Natural killer cell (primary cell): ENCODE results near the gene MAPK11. TPM values are rescaled to one million over a fixed set of nuclear protein-coding genes. Genes with fewer than 3 reads are reported as not detected.

Experiments used
- ATAC-seq, 3 donors: fragments of 150-1000 bp in 2 of 3; fragments of 200-7000 bp in 1 of 3; cut with Tn5 transposase; 1 replicate in 1 of 3; 2 replicates in 2 of 3; pipeline ENCODE4 v1.10.0; 2021; ENCODE audit warnings: mild to moderate bottlenecking in 2 of 3, moderate library complexity in 2 of 3
- DNase-seq, 2 donors: peaks; one replicate each; pipeline versions ENCODE4 v3.0.0 to v3.0.0-alpha.2; 2013 to 2021; ENCODE audit warnings: mixed read lengths in 1 of 2
- H3K27ac ChIP-seq: one replicate; pipeline ENCODE4 v1.5.1; 2013; ENCODE audit warnings: mild to moderate bottlenecking, low read length
- H3K27me3 ChIP-seq: one replicate; pipeline ENCODE4 v1.6.1; 2013; ENCODE audit warnings: low read length; ENCODE audit not compliant: control insufficient read depth, insufficient read depth
- H3K36me3 ChIP-seq: one replicate; pipeline ENCODE4 v1.6.1; 2013; ENCODE audit warnings: low read length; ENCODE audit not compliant: control insufficient read depth, insufficient read depth
- H3K4me1 ChIP-seq: one replicate; pipeline ENCODE4 v1.6.1; 2013; ENCODE audit warnings: low read length; ENCODE audit not compliant: control insufficient read depth, insufficient read depth
- H3K4me3 ChIP-seq: one replicate; pipeline ENCODE4 v1.5.1; 2013; ENCODE audit warnings: low read length
- H3K9me3 ChIP-seq: one replicate; pipeline ENCODE4 v1.6.1; 2013; ENCODE audit warnings: low read length; ENCODE audit not compliant: control insufficient read depth, insufficient read depth
- H3K27ac Mint-ChIP-seq, 2 donors: one replicate each; pipeline ENCODE4 v1.8.0; 2022; ENCODE audit warnings: mild to moderate bottlenecking in 2 of 2, mixed read lengths in 2 of 2, moderate library complexity in 1 of 2
- H3K27me3 Mint-ChIP-seq, 2 donors: one replicate each; pipeline ENCODE4 v1.8.0; 2022; ENCODE audit warnings: low read depth in 2 of 2, mixed read lengths in 2 of 2
- H3K36me3 Mint-ChIP-seq: one replicate; pipeline ENCODE4 v1.8.0; 2022; ENCODE audit warnings: mixed read lengths
- H3K4me1 Mint-ChIP-seq, 2 donors: one replicate each; pipeline ENCODE4 v1.8.0; 2022; ENCODE audit warnings: mixed read lengths in 2 of 2
- H3K4me3 Mint-ChIP-seq: one replicate; pipeline ENCODE4 v1.8.0; 2022; ENCODE audit warnings: mild to moderate bottlenecking, moderate library complexity, mixed read lengths
- H3K9me3 Mint-ChIP-seq, 2 donors: one replicate each; pipeline ENCODE4 v1.8.0; 2022; ENCODE audit warnings: mixed read lengths in 2 of 2
- WGBS: methylation state at CpG from one replicate; pipeline ENCODE4 v1.1.7; 2013; ENCODE audit warnings: missing lambda C conversion rate; ENCODE audit not compliant: insufficient coverage; 5-methylcytosine and 5-hydroxymethylcytosine counted together
- intact Hi-C: fragments of 100-400 bp; cut with micrococcal nuclease; formaldehyde crosslinking; loops from one replicate; pipeline ENCODE4 v1.14.2; 2022
- total RNA-seq, 4 donors: library from RNA; stranded (reverse); fragments of 120-200 nt in 1 of 4; gene quantifications; one replicate each; pipeline versions ENCODE4 v1.2.3 to v1.2.4, GENCODE V29; 2013 to 2022
- TF ChIP-seq, protein P1 (sequence below): fragments of 200-600 bp; IDR thresholded peaks from one replicate; pipeline ENCODE4 v1.8.0; 2022; ENCODE audit warnings: antibody characterized with exemption

Gene MAPK11
- total RNA-seq, 3 donors from 2014 or later (not counting 1 experiment from before 2014, with no cell fraction given), result 2.2 to 3.1 (median 2.2) TPM

DNA sequence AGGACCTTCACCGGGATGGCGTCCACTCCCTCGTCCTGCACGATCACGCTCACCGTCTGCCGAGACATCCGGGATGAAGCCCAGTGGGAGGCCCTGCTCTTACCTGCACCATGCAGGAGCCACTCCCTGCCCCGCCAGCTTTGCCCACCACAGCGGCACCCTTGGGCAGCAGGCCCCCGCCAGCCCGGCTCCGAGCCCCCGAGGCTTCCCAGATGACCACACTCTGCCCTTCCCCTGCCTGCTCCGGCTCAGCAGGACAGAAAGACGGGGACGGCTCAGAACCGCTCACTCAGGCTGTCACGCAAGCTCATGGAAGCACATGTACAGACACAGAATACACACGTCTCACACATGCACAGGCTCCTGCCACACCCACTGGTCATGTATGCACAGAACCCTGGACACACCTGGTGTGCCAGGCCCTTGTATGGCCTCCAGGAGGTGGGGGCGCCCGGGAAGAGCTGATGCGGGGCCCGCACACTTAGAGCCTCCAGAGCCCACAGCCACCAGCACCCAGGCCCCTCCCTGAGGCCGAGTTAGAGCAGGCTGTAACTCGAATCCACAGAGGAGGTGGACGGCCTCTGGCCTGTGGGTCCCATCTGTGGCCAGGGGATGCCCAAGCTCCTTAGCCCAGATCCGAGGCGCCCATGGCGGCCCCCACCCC lies 8.9 kb upstream of the MAPK11 start:
- 96% methylated on average over 30 of the region's 30 CpGs for WGBS
- no peak overlapping the region for H3K27ac Mint-ChIP-seq
- H3K27me3 Mint-ChIP-seq, result peaks cover under 1 to 2% of the 10 kb centered on the region in 2 donors
- Histone ChIP-seq H3K9me3 (no peaks in the 10 kb centered on the region), H3K27ac (no peak overlapping the region), H3K36me3 (no peaks in the 10 kb centered on the region), H3K4me1 (no peaks in the 10 kb centered on the region), H3K27me3 (no peaks in the 10 kb centered on the region), H3K4me3 (no peak overlapping the region)
- peaks cover 2% of the 10 kb centered on the region in 2 donors for H3K4me1 Mint-ChIP-seq
- H3K9me3 Mint-ChIP-seq, result no peaks in the 10 kb centered on the region
- DNase-seq (no peak), ATAC-seq (no peak)
- no peak overlapping the region for H3K4me3 Mint-ChIP-seq
- H3K36me3 Mint-ChIP-seq, result no peaks in the 10 kb centered on the region
- intact Hi-C loops, result loop anchor here (10.0 kb wide), 1 partner anchor 216 kb away; no protein-coding TSS in a partner anchor
- TF ChIP-seq, protein P1, sequence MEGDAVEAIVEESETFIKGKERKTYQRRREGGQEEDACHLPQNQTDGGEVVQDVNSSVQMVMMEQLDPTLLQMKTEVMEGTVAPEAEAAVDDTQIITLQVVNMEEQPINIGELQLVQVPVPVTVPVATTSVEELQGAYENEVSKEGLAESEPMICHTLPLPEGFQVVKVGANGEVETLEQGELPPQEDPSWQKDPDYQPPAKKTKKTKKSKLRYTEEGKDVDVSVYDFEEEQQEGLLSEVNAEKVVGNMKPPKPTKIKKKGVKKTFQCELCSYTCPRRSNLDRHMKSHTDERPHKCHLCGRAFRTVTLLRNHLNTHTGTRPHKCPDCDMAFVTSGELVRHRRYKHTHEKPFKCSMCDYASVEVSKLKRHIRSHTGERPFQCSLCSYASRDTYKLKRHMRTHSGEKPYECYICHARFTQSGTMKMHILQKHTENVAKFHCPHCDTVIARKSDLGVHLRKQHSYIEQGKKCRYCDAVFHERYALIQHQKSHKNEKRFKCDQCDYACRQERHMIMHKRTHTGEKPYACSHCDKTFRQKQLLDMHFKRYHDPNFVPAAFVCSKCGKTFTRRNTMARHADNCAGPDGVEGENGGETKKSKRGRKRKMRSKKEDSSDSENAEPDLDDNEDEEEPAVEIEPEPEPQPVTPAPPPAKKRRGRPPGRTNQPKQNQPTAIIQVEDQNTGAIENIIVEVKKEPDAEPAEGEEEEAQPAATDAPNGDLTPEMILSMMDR, result no peak

DNA sequence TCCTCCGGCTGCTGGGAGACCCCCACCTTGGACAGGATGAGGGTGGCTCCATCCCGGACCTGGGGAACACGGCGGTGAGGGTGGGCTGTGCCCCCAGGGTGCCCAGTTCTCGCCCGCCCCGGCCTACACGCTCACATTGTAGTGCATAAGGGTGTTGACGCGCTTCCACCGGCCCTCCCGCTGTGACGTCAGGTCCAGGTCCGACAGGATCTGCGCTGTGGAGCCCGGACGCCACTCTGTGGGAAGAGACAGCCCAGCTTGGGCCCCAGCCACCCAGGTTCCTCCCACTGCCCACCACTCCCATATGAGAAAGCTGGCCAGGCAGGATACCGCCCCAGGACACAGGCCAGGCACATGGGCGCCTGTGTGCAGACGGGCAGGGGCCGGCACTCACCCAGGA lies 8.3 kb upstream of the MAPK11 start:
- no peaks in the 10 kb centered on the region for H3K4me1 ChIP-seq
- Mint-ChIP-seq H3K36me3 (no peaks in the 10 kb centered on the region), H3K9me3 (no peaks in the 10 kb centered on the region), H3K4me1 (peaks cover 4 to 6% of the 10 kb centered on the region in 2 donors), H3K27ac (no peak overlapping the region), H3K4me3 (no peak overlapping the region), H3K27me3 (peaks cover 4 to 6% of the 10 kb centered on the region in 2 donors)
- H3K27ac ChIP-seq, result no peak overlapping the region
- ATAC-seq, result no peak
- H3K9me3 ChIP-seq, result no peaks in the 10 kb centered on the region
- no peaks in the 10 kb centered on the region for H3K27me3 ChIP-seq
- intact Hi-C loops, result loop anchor here (10.0 kb wide), 1 partner anchor 216 kb away; no protein-coding TSS in a partner anchor
- no peaks in the 10 kb centered on the region for H3K36me3 ChIP-seq
- no peak overlapping the region for H3K4me3 ChIP-seq
- WGBS, result 96% methylated on average over 21 of the region's 21 CpGs
- no peak for DNase-seq
- TF ChIP-seq, protein P1, result no peak

DNA sequence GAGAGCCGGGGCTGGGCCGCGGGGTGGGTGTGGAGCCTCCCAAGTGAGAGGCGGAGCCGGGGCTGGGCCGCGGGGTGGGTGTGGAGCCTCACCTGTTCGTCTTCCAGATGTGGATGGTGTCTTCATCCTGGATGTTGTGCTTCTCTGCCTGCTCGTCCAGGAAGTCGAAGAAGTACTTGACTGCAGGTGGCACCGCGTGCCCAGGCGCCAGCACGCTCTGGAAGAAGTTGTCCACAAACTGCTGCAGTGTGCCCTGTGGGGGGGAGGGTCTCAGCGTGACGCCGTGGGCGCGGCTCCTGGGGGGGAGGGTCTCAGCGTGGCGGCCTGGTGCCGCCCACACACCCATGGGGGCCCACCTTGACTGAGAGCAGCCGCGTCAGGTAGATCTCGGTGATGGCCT lies 7.6 kb upstream of the MAPK11 start:
- Mint-ChIP-seq H3K36me3 (no peaks in the 10 kb centered on the region), H3K4me1 (peaks cover 4 to 6% of the 10 kb centered on the region in 2 donors), H3K9me3 (no peaks in the 10 kb centered on the region), H3K4me3 (no peak overlapping the region), H3K27ac (no peak overlapping the region), H3K27me3 (peaks cover 4 to 6% of the 10 kb centered on the region in 2 donors)
- no peak for ATAC-seq
- no peaks in the 10 kb centered on the region for H3K9me3 ChIP-seq
- H3K27me3 ChIP-seq, result no peaks in the 10 kb centered on the region
- no peaks in the 10 kb centered on the region for H3K4me1 ChIP-seq
- H3K27ac ChIP-seq, result no peak overlapping the region
- DNase-seq, result no peak
- TF ChIP-seq, protein P1, result no peak
- 85% methylated on average over 25 of the region's 25 CpGs for WGBS
- intact Hi-C loops, result loop anchor here (10.0 kb wide), 1 partner anchor 217 kb away; no protein-coding TSS in a partner anchor
- H3K36me3 ChIP-seq, result no peaks in the 10 kb centered on the region
- no peak overlapping the region for H3K4me3 ChIP-seq
